Epithelial cell of proximal tubule (primary cell): ENCODE measurements around the gene RBM7. TPM values are rescaled to one million over a fixed set of nuclear protein-coding genes. Genes with fewer than 3 reads are reported as not detected.

Experiments used
- DNase-seq: peaks from one replicate; pipeline ENCODE4 v3.0.0-alpha.2; 2011; ENCODE audit warnings: low read depth
- H3K4me3 ChIP-seq: 2 replicates; pipeline ENCODE4 v1.5.1; 2011; ENCODE audit warnings: low read depth, mild to moderate bottlenecking, low read length
- total RNA-seq: library from RNA; depleted of rRNA; stranded (reverse); fragments of >200 nt; gene quantifications from 2 replicates; pipeline ENCODE4 v1.2.3, GENCODE V29; 2015
- TF ChIP-seq, protein P1 (sequence below): conservative IDR thresholded peaks from 2 replicates; pipeline ENCODE4 v1.5.1; 2012; ENCODE audit warnings: low read depth, mild to moderate bottlenecking, low read length

RBM7 gene
- total RNA-seq, 1 donor from 2014 or later = 15.2 TPM

DNA sequence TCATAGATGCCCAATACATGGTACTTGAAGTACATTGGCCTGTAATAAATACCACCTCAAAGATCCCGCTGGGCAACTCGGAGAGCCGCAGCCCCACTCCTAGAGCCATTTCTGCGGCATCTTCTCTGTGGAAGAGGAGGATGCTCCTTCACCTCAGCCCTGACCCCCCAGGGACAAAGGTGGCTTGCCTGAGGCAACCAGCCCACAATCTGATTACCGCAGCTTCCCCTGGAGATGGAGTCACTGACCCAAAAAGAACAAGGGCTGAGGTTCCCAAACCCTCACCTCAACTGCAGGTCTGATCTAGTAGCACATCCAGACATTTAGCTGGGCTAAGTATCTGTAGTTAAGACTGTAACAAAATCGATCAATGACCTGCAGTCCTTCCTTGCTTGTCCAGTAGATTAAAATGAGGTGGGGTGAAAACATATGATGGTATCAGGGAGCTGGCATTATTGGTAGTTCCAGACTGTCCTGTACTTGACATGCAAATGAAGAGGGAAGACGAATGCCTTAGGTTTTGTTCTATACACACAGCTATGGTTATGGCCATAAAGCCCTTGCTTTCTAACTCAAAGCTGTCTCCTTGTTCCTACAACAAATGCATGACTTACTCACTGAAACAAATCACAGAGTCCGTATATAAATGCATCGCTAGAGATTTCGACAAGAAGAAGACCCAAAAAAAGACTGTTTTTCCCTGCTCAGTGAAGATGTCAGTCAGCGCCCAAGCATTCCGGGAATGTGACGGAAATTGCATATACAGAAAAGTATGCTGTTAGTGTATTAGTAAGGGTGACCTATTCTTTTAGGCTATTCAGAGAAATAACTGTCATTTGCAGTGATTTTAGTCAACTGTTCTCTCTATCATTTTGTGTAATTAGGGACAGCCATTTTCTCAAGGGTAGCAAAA is 33.9 kb upstream of the RBM7 start:
- TF ChIP-seq, protein P1, sequence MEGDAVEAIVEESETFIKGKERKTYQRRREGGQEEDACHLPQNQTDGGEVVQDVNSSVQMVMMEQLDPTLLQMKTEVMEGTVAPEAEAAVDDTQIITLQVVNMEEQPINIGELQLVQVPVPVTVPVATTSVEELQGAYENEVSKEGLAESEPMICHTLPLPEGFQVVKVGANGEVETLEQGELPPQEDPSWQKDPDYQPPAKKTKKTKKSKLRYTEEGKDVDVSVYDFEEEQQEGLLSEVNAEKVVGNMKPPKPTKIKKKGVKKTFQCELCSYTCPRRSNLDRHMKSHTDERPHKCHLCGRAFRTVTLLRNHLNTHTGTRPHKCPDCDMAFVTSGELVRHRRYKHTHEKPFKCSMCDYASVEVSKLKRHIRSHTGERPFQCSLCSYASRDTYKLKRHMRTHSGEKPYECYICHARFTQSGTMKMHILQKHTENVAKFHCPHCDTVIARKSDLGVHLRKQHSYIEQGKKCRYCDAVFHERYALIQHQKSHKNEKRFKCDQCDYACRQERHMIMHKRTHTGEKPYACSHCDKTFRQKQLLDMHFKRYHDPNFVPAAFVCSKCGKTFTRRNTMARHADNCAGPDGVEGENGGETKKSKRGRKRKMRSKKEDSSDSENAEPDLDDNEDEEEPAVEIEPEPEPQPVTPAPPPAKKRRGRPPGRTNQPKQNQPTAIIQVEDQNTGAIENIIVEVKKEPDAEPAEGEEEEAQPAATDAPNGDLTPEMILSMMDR = no peak
- DNase-seq = no peak
- H3K4me3 ChIP-seq = no peak overlapping the region

DNA sequence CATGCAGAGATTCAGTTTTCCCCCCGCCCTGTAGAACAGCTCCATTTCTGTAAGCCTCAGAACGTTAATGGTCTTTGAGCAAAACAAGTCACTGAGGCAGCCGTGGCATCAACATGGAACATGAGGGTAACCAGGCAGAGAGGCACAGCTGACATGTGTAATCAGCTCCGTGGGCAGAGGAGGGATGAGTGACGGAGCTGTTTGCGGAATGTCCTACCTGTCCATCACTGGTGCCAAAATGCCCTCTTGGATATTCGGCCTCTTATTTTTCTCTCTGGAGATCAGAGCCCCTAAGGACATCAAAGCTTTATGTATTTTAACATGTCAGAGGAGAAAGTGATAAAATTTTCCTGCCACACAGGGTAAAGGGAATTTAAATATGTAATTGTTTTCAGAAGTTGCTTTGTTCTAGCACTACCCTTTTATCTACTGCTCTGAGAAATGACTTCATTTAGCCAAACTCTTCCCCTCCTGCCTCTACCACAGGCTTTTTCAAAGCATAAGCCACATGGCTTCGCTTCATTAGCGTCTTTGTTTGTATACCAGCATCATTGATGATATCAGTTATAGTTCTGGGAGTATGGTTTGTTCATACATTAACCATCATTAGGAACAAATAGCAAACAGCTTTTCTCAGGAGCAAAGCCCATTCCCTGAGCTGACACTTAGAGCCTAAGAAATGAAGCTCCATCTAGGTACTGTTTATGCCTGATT is 33.1 kb upstream of the RBM7 start:
- no peak for DNase-seq
- H3K4me3 ChIP-seq = no peak overlapping the region
- TF ChIP-seq, protein P1 = no peak

DNA sequence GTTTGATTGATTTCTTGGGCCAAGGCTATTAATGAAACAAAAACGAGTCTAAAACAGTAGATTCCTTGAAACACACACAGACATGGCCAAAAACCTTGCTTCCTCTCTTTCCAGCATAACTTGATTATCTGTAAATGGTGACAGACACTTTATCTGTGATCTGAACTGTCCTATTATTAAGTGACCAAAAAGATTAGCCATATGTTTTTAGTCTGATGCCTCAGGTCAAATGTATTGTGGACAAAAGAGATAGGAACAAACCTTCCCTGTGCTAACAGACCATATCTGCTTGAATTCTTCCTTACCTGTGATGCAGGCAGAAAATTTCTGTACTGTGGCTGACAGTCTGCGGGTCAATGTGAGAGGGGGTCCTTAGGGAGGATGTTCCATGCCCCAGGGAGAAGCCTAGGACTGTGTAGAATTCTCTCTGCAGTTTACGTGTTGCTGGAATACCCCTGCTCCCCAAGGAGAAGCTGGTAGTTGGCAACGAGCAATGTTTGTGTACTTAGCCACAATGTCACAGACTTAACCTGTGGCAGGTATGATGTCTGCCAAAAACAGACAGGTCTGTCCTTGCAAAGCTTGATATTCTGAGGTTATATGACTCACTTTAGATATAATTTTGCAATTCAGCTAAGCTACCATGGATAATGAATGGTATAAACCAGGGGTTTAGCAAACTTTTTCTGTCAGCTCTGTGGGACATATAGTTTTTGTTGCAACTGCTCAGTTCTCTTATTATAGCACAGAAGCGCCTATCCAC is 31.4 kb upstream of the RBM7 start:
- H3K4me3 ChIP-seq = no peak overlapping the region
- no peak for DNase-seq
- TF ChIP-seq, protein P1 = no peak

DNA sequence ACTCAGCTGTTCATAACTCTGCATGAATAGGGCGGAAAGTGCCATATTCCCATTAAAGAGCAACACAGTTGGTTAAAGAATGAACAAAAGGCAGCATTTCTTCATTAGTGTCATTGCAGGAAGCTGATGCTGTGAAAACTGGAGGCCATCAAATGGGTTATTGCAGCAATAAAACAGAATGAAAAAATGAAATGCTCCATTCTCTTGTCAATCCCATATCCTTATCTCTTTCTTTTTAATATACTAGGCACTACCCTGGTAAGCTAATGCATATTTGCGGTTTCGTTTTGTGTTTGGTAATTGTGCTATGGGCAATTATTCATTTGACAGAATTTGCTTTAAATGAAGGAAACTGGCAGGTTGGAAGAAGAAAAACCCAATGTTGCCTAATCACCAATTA is 25.4 kb upstream of the RBM7 start:
- TF ChIP-seq, protein P1 = no peak
- no peak overlapping the region for H3K4me3 ChIP-seq
- no peak for DNase-seq

DNA sequence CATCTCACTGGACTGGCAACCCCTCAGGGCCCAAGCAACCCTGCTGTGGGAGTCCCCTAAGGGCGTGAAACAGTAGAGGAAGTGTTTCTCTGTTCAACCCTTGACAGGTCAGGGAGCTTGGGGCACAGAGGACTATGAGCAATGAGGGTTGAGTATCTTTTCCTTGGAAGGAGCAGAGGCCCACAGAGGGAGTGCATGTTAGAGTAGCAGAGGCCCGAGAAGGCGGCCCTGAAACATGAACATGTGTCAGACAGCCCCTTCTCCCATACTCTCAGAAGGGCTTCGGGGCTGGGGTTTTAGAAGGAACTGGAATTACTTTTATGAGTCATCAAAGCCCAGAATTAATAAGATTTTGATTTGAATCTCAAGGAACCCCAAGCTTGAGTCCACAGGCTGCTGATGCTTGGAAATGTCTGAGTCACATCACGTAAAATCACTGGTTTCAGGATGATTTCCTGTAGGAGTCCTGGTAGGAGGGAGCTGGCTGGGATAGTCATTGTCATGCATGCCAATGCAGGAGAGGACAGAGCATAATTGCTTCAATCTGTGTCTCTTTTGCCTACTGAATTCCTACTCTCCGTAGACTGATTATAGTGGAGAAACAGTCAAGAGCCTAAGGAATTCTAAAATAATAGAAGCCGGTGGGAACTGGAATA is 22.7 kb upstream of the RBM7 start:
- no peak overlapping the region for H3K4me3 ChIP-seq
- no peak for DNase-seq
- TF ChIP-seq, protein P1 = no peak

DNA sequence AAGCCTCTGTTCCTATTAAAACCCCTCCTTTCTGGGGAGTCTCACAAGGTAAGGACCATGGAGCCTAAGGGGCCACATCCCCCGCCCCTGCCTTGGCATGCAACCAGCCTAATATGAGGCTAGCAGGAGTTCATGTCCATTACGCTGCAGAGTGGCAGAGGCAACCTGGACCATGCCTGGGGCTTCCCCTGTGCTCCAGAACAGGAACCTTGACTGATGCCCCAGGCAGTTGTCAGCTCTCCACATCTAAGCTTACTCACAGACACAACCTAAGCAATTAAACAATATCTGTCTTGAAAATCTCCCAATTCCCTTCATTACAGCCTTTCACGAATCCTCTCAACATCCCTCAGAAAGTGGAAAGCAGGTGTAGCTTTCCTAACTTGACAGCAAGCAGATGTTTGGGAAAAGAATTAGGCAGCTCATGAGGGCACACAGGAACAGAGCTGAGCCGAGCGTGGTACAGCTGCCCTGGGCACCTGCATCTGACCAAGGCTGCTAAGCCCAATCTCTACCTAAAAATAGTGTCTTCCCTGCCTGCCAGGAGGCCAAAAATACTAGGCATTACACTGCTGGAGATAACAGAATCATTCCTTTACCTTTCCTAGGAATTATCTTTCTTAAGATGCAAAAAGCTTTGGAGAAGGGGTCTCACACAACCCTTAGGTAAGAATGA is 20.9 kb upstream of the RBM7 start:
- no peak overlapping the region for H3K4me3 ChIP-seq
- TF ChIP-seq, protein P1 = no peak
- no peak for DNase-seq
